BLaER1 treated with 17β-estradiol and CSF1 and Interleukin-3, amounts not matched to agents 10 nM and 100 nM (cell line): ENCODE measurements around the gene SPECC1L.
"Not testable (repeated sequence)": the region's sequence is repeated elsewhere in the genome, so short reads cannot be mapped to it uniquely, and the experiment has no call there.

ENCODE experiments used
- H3K27ac ChIP-seq, 11 experiments: shearing (Covaris generic); formaldehyde crosslinking; 2 replicates each; pipeline ENCODE4 v1.8.1; 2022
- H3K27me3 ChIP-seq, 11 experiments: shearing (Covaris generic); formaldehyde crosslinking; 2 replicates each; pipeline ENCODE4 v1.8.1; 2022
- H3K36me3 ChIP-seq, 11 experiments: shearing (Covaris generic); formaldehyde crosslinking; 2 replicates each; pipeline ENCODE4 v1.8.1; 2022
- H3K4me1 ChIP-seq, 10 experiments: shearing (Covaris generic); formaldehyde crosslinking; 2 replicates each; pipeline ENCODE4 v1.8.1; 2022
- H3K4me2 ChIP-seq, 11 experiments: shearing (Covaris generic); formaldehyde crosslinking; 2 replicates each; pipeline ENCODE4 v1.8.1; 2022
- H3K4me3 ChIP-seq, 10 experiments: shearing (Covaris generic); formaldehyde crosslinking; 2 replicates each; pipeline ENCODE4 v1.8.1; 2022
- H3K9ac ChIP-seq, 11 experiments: shearing (Covaris generic); formaldehyde crosslinking; 2 replicates each; pipeline ENCODE4 v1.8.1; 2022
- H3K9me3 ChIP-seq, 11 experiments: shearing (Covaris generic); formaldehyde crosslinking; replicated peaks in 1 of 11; 2 replicates each; pipeline ENCODE4 v1.8.1; 2022
- H4K20me1 ChIP-seq, 11 experiments: shearing (Covaris generic); formaldehyde crosslinking; 2 replicates each; pipeline ENCODE4 v1.8.1; 2022
- Cebpa-rat ChIP-seq, 11 experiments: shearing (Covaris generic); IDR thresholded peaks; 2 replicates each; pipeline ENCODE4 v1.8.1; 2022

Gene SPECC1L

GRCh38 chr22:24262185-24262749 is 8.4 kb upstream of the SPECC1L start:
- H3K4me2 ChIP-seq, result peak overlapping the region in 8 of 11 experiments; percentile 20 to 55 (median 43); a peak in 12 of 22 replicates
- peak overlapping the region in 2 of 11 experiments; percentile 5 to 23; a peak in 2 of 22 replicates for H3K27ac ChIP-seq
- not testable (repeated sequence) for H3K9ac ChIP-seq, H3K36me3 ChIP-seq, H4K20me1 ChIP-seq, H3K9me3 ChIP-seq, H3K4me3 ChIP-seq, H3K27me3 ChIP-seq
- H3K4me1 ChIP-seq, result peaks cover 21 to 50% (median 43%) of the 10 kb centered on the region in 10 experiments

- H3K4me3 ChIP-seq, H4K20me1 ChIP-seq, H3K36me3 ChIP-seq, H3K27me3 ChIP-seq, H3K9me3 ChIP-seq: not testable (repeated sequence)
- H3K4me1 ChIP-seq, result peaks cover 21 to 54% (median 43%) of the 10 kb centered on the region in 10 experiments
- H3K4me2 ChIP-seq, result peak overlapping the region in 8 of 11 experiments; percentile 37 to 77 (median 60); a peak in 8 of 22 replicates
- H3K27ac ChIP-seq, result peak overlapping the region in 7 of 11 experiments; percentile 38 to 80 (median 70); a peak in 12 of 22 replicates
- H3K9ac ChIP-seq, result peak overlapping the region in 1 of 11 experiments; percentile 49; a peak in 1 of 22 replicates
These were observed 7.2 kb upstream of the SPECC1L start for GRCh38 chr22:24263479-24263878.

- Histone ChIP-seq H3K4me2 (peak overlapping the region; percentile 59 to 84 (median 73); a peak in 21 of 22 replicates), H3K27ac (peak overlapping the region in 10 of 11 experiments; percentile 40 to 82 (median 72); a peak in 19 of 22 replicates)
- not testable (repeated sequence) for H3K9me3 ChIP-seq
These were observed 6.2 kb upstream of the SPECC1L start for GRCh38 chr22:24264329-24264896.

GRCh38 chr22:24265734-24266133 is 4.9 kb upstream of the SPECC1L start:
- H3K9ac ChIP-seq, result no peak overlapping the region
- H4K20me1 ChIP-seq, result no peaks in the 10 kb centered on the region
- H3K36me3 ChIP-seq, result no peaks in the 10 kb centered on the region
- no peaks in the 10 kb centered on the region for H3K27me3 ChIP-seq
- H3K4me3 ChIP-seq, result no peak overlapping the region
- H3K27ac ChIP-seq, result peak overlapping the region in 5 of 11 experiments; percentile 73 to 82 (median 78); a peak in 7 of 22 replicates
- no peaks in the 10 kb centered on the region for H3K9me3 ChIP-seq
- TF ChIP-seq Cebpa-rat (IDR thresholded peaks at IDR 0.05), result no peak
- H3K4me1 ChIP-seq, result peaks cover 21 to 63% (median 53%) of the 10 kb centered on the region in 10 experiments
- peak overlapping the region; percentile 25 to 84 (median 73); a peak in 20 of 22 replicates for H3K4me2 ChIP-seq

More at GRCh38 chr22:24264329-24264896, 6.2 kb upstream of the SPECC1L start:
- Histone ChIP-seq H3K4me1 (peaks cover 21 to 57% (median 47%) of the 10 kb centered on the region in 10 experiments), H3K9ac (peak overlapping the region in 8 of 11 experiments; percentile 29 to 64 (median 50); a peak in 14 of 22 replicates)
- not testable (repeated sequence) for H3K4me3 ChIP-seq, H3K27me3 ChIP-seq, H3K36me3 ChIP-seq, H4K20me1 ChIP-seq

GRCh38 chr22:24266495-24266894 is 4.1 kb upstream of the SPECC1L start:
- H3K36me3 ChIP-seq, H4K20me1 ChIP-seq, H3K4me3 ChIP-seq, H3K9me3 ChIP-seq, H3K9ac ChIP-seq, H3K27me3 ChIP-seq: not testable (repeated sequence)
- Histone ChIP-seq H3K27ac (peak overlapping the region in 2 of 11 experiments; percentile 73 to 78; a peak in 2 of 22 replicates), H3K4me1 (peaks cover 21 to 60% (median 51%) of the 10 kb centered on the region in 10 experiments), H3K4me2 (peak overlapping the region in 9 of 11 experiments; percentile 59 to 84 (median 73); a peak in 8 of 22 replicates)

GRCh38 chr22:24271386-24271854 is 789 bp downstream of the SPECC1L start:
- H3K36me3 ChIP-seq, result peaks cover 0 to 9% (median 7%) of the 10 kb centered on the region in 11 experiments; a peak in 8 of 22 replicates
- H3K9ac ChIP-seq, result peak overlapping the region; percentile 88 to 97 (median 95)
- no peaks in the 10 kb centered on the region for H3K27me3 ChIP-seq
- peak overlapping the region; percentile 76 to 99 (median 95) for H3K4me2 ChIP-seq
- TF ChIP-seq Cebpa-rat (IDR thresholded peaks at IDR 0.05), result no peak
- H3K4me1 ChIP-seq, result peaks cover 33 to 47% (median 43%) of the 10 kb centered on the region in 10 experiments
- H3K4me3 ChIP-seq, result peak overlapping the region; percentile 78 to 99 (median 88)
- no peaks in the 10 kb centered on the region for H3K9me3 ChIP-seq
- peaks cover 32 to 53% (median 42%) of the 10 kb centered on the region in 11 experiments; a peak in 20 of 22 replicates for H4K20me1 ChIP-seq
- H3K27ac ChIP-seq, result peak overlapping the region; percentile 82 to 97 (median 93)

GRCh38 chr22:24273031-24273430 is 2.4 kb downstream of the SPECC1L start:
- Histone ChIP-seq H3K36me3 (peaks cover 0 to 16% (median 8%) of the 10 kb centered on the region in 11 experiments; a peak in 11 of 22 replicates), H3K4me1 (peaks cover 31 to 45% (median 40%) of the 10 kb centered on the region in 10 experiments), H3K4me2 (peak overlapping the region; percentile 76 to 99 (median 95); a peak in 19 of 22 replicates), H4K20me1 (peaks cover 32 to 61% (median 42%) of the 10 kb centered on the region in 11 experiments; a peak in 20 of 22 replicates)
- not testable (repeated sequence) for H3K9ac ChIP-seq, H3K27me3 ChIP-seq, H3K4me3 ChIP-seq, H3K9me3 ChIP-seq, H3K27ac ChIP-seq

GRCh38 chr22:24273906-24274305 is 3.3 kb downstream of the SPECC1L start:
- Histone ChIP-seq H3K9ac (peak overlapping the region in 8 of 11 experiments; percentile 6 to 45 (median 27); a peak in 6 of 22 replicates), H4K20me1 (peaks cover 32 to 68% (median 42%) of the 10 kb centered on the region in 11 experiments; a peak in 20 of 22 replicates), H3K4me1 (peaks cover 31 to 43% (median 38%) of the 10 kb centered on the region in 10 experiments), H3K4me2 (peak overlapping the region; percentile 40 to 99 (median 94)), H3K36me3 (peaks cover 0 to 16% (median 9%) of the 10 kb centered on the region in 11 experiments; a peak in 11 of 22 replicates)
- H3K9me3 ChIP-seq, H3K27me3 ChIP-seq, H3K4me3 ChIP-seq, H3K27ac ChIP-seq: not testable (repeated sequence)

GRCh38 chr22:24274696-24275405 is 4.2 kb downstream of the SPECC1L start:
- Histone ChIP-seq H3K4me1 (peaks cover 28 to 43% (median 31%) of the 10 kb centered on the region in 10 experiments), H3K4me2 (peak overlapping the region in 5 of 11 experiments; percentile 33 to 99 (median 84); a peak in 8 of 22 replicates), H3K36me3 (peaks cover 0 to 16% (median 11%) of the 10 kb centered on the region in 11 experiments; a peak in 11 of 22 replicates), H4K20me1 (peaks cover 38 to 77% (median 50%) of the 10 kb centered on the region in 11 experiments; a peak in 20 of 22 replicates)
- H3K27me3 ChIP-seq, H3K27ac ChIP-seq, H3K4me3 ChIP-seq, H3K9ac ChIP-seq, H3K9me3 ChIP-seq: not testable (repeated sequence)

GRCh38 chr22:24280363-24280762 is 9.7 kb downstream of the SPECC1L start:
- H3K4me1 ChIP-seq, result peaks cover 20 to 35% (median 27%) of the 10 kb centered on the region in 10 experiments
- not testable (repeated sequence) for H3K9ac ChIP-seq, H3K27me3 ChIP-seq, H3K4me3 ChIP-seq, H3K9me3 ChIP-seq
- H3K27ac ChIP-seq, result peak overlapping the region in 1 of 11 experiments; percentile 25; a peak in 1 of 22 replicates
- H3K36me3 ChIP-seq, result peaks cover 0 to 26% (median 17%) of the 10 kb centered on the region in 11 experiments; a peak in 12 of 22 replicates
- peak overlapping the region in 9 of 11 experiments; percentile 6 to 59 (median 37); a peak in 11 of 22 replicates for H3K4me2 ChIP-seq
- H4K20me1 ChIP-seq, result peaks cover 41 to 89% (median 63%) of the 10 kb centered on the region in 11 experiments; a peak in 20 of 22 replicates
